ENCODE data around the gene ADORA3.

ADORA3 gene

DNA sequence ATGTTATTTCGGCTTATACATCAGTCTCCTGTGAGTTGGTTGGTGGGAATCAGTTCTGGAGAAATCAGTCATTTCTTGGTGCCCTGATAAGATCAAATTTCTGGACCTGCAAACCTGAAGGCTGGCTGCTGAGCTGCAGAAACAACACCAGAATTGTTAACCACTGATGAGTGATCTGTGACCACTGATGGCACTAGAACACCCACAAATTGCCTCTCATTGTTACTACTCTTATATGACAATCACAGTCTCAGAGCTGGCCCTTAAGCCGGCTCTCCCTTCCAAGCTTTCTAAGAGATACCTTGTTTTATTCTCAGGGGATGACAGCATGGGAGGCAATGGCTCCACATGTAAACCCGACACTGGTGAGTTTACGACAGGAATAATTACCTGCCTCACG, 27.7 kb downstream of the ADORA3 start:
- H3K9ac ChIP-seq (ENCODE audit: insufficient read length, low read depth): no peak overlapping the region
- DNase-seq (ENCODE audit: low read depth, low spot score): no peak

DNA sequence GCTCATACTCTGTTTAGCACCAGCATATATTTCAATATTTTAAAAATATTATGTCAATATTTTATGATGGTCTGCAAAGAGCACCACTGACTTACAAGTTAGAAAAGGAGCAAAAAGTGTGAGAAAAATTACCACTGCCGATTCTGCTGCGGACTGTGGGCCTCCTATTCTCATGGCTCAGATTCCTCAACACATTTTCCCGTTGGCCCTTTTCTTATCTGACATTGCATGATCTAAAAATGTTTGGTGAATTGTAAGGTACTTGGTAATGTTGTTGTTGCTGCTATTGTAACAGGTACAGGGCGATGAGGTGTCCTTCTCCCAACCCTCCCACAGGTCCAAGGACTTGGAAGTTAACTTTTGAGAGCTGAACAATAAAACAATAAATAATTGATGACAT, 28.9 kb downstream of the ADORA3 start:
- Histone ChIP-seq H3K4me1 (ENCODE audit: insufficient read depth, insufficient read length) (no peaks in the 10 kb centered on the region), H3K9me3 (ENCODE audit: insufficient read depth, low read length) (no peaks in the 10 kb centered on the region), H3K27me3 (ENCODE audit: insufficient read depth, insufficient read length) (no peaks in the 10 kb centered on the region), H3K9ac (ENCODE audit: insufficient read length, low read depth) (no peak overlapping the region), H3K4me3 (ENCODE audit: insufficient read length, low read depth) (no peak overlapping the region), H3K36me3 (ENCODE audit: insufficient read depth, insufficient read length, low read length) (peaks cover 1% of the 10 kb centered on the region)
- no peak for DNase-seq (ENCODE audit: low read depth, low spot score)
- no peak for TF ChIP-seq ZNF274 (IDR thresholded peaks at IDR 0.05; ENCODE audit: low read depth, low read length)
- no peak for TF ChIP-seq YY1 (IDR thresholded peaks at IDR 0.05; ENCODE audit: insufficient read depth, insufficient read length)
- TF ChIP-seq SUZ12 (IDR thresholded peaks at IDR 0.05; ENCODE audit: extremely low read depth, insufficient read depth, insufficient read length): no peak

More for the DNA sequence above, 27.7 kb downstream of the ADORA3 start:
- no peaks in the 10 kb centered on the region for H3K4me1 ChIP-seq (ENCODE audit: insufficient read depth, insufficient read length)
- no peaks in the 10 kb centered on the region for H3K9me3 ChIP-seq (ENCODE audit: insufficient read depth, low read length)
- H3K4me3 ChIP-seq (ENCODE audit: insufficient read length, low read depth): no peak overlapping the region
- H3K27me3 ChIP-seq (ENCODE audit: insufficient read depth, insufficient read length): no peaks in the 10 kb centered on the region
- no peak for TF ChIP-seq YY1 (IDR thresholded peaks at IDR 0.05; ENCODE audit: insufficient read depth, insufficient read length)
- TF ChIP-seq SUZ12 (IDR thresholded peaks at IDR 0.05; ENCODE audit: extremely low read depth, insufficient read depth, insufficient read length): no peak
- no peak for TF ChIP-seq ZNF274 (IDR thresholded peaks at IDR 0.05; ENCODE audit: low read depth, low read length)
- H3K36me3 ChIP-seq (ENCODE audit: insufficient read depth, insufficient read length, low read length): no peaks in the 10 kb centered on the region

- Histone ChIP-seq H3K9ac (ENCODE audit: insufficient read length, low read depth) (no peak overlapping the region), H3K4me3 (ENCODE audit: insufficient read length, low read depth) (no peak overlapping the region)
- no peak for DNase-seq (ENCODE audit: low read depth, low spot score)
Observed at GRCh38 chr1:111474106-111474505, 29.3 kb downstream of the ADORA3 start.

DNA sequence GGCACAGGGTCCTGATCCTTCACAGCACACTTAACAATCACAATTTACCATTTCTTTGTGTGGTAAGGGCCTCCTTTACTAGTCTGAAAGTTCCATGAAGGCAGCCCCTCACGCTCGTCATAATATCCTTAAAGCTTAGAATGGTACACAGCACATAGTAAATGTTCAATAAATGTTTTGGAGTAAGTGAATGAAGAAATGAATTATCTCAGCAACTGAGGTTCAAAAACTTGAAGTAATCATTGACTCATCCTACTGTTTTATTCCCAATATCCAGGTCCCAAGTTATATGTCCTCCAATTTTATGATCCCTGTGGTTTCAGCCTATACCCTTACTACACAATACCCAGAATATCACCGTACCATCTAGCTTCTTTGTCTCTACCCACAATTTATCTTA, 31.9 kb downstream of the ADORA3 start:
- H3K4me1 ChIP-seq (ENCODE audit: insufficient read depth, insufficient read length): no peaks in the 10 kb centered on the region
- TF ChIP-seq YY1 (IDR thresholded peaks at IDR 0.05; ENCODE audit: insufficient read depth, insufficient read length) (no peak), ZNF274 (IDR thresholded peaks at IDR 0.05; ENCODE audit: low read depth, low read length) (no peak), SUZ12 (IDR thresholded peaks at IDR 0.05; ENCODE audit: extremely low read depth, insufficient read depth, insufficient read length) (no peak)
- H3K9ac ChIP-seq (ENCODE audit: insufficient read length, low read depth): no peak overlapping the region
- peaks cover 11% of the 10 kb centered on the region for H3K36me3 ChIP-seq (ENCODE audit: insufficient read depth, insufficient read length, low read length)
- DNase-seq (ENCODE audit: low read depth, low spot score): no peak
- H3K27me3 ChIP-seq (ENCODE audit: insufficient read depth, insufficient read length): no peaks in the 10 kb centered on the region
- no peak overlapping the region for H3K4me3 ChIP-seq (ENCODE audit: insufficient read length, low read depth)
- H3K9me3 ChIP-seq (ENCODE audit: insufficient read depth, low read length): no peaks in the 10 kb centered on the region

More at GRCh38 chr1:111474106-111474505, 29.3 kb downstream of the ADORA3 start:
- TF ChIP-seq ZNF274 (IDR thresholded peaks at IDR 0.05; ENCODE audit: low read depth, low read length) (no peak), SUZ12 (IDR thresholded peaks at IDR 0.05; ENCODE audit: extremely low read depth, insufficient read depth, insufficient read length) (no peak), YY1 (IDR thresholded peaks at IDR 0.05; ENCODE audit: insufficient read depth, insufficient read length) (no peak)
- Histone ChIP-seq H3K9me3 (ENCODE audit: insufficient read depth, low read length) (no peaks in the 10 kb centered on the region), H3K4me1 (ENCODE audit: insufficient read depth, insufficient read length) (no peaks in the 10 kb centered on the region), H3K27me3 (ENCODE audit: insufficient read depth, insufficient read length) (no peaks in the 10 kb centered on the region), H3K36me3 (ENCODE audit: insufficient read depth, insufficient read length, low read length) (peaks cover 3% of the 10 kb centered on the region)

GRCh38 chr1:111471012-111471411, 32.4 kb downstream of the ADORA3 start:
- no peak overlapping the region for H3K4me3 ChIP-seq (ENCODE audit: insufficient read length, low read depth)
- H3K27me3 ChIP-seq (ENCODE audit: insufficient read depth, insufficient read length): no peaks in the 10 kb centered on the region
- no peak for TF ChIP-seq SUZ12 (IDR thresholded peaks at IDR 0.05; ENCODE audit: extremely low read depth, insufficient read depth, insufficient read length)
- TF ChIP-seq ZNF274 (IDR thresholded peaks at IDR 0.05; ENCODE audit: low read depth, low read length): no peak
- TF ChIP-seq YY1 (IDR thresholded peaks at IDR 0.05; ENCODE audit: insufficient read depth, insufficient read length): no peak
- H3K9me3 ChIP-seq (ENCODE audit: insufficient read depth, low read length): no peaks in the 10 kb centered on the region
- no peak overlapping the region for H3K9ac ChIP-seq (ENCODE audit: insufficient read length, low read depth)
- no peaks in the 10 kb centered on the region for H3K4me1 ChIP-seq (ENCODE audit: insufficient read depth, insufficient read length)
- H3K36me3 ChIP-seq (ENCODE audit: insufficient read depth, insufficient read length, low read length): peaks cover 11% of the 10 kb centered on the region
- DNase-seq (ENCODE audit: low read depth, low spot score): no peak

- H3K4me1 ChIP-seq (ENCODE audit: insufficient read depth, insufficient read length): no peaks in the 10 kb centered on the region
- no peak overlapping the region for H3K9ac ChIP-seq (ENCODE audit: insufficient read length, low read depth)
- TF ChIP-seq ZNF274 (IDR thresholded peaks at IDR 0.05; ENCODE audit: low read depth, low read length) (no peak), SUZ12 (IDR thresholded peaks at IDR 0.05; ENCODE audit: extremely low read depth, insufficient read depth, insufficient read length) (no peak), YY1 (IDR thresholded peaks at IDR 0.05; ENCODE audit: insufficient read depth, insufficient read length) (no peak)
- no peaks in the 10 kb centered on the region for H3K27me3 ChIP-seq (ENCODE audit: insufficient read depth, insufficient read length)
- DNase-seq (ENCODE audit: low read depth, low spot score): no peak
- no peak overlapping the region for H3K4me3 ChIP-seq (ENCODE audit: insufficient read length, low read depth)
- peaks cover 11% of the 10 kb centered on the region for H3K36me3 ChIP-seq (ENCODE audit: insufficient read depth, insufficient read length, low read length)
- H3K9me3 ChIP-seq (ENCODE audit: insufficient read depth, low read length): no peaks in the 10 kb centered on the region
Observed at GRCh38 chr1:111470596-111470995, 32.8 kb downstream of the ADORA3 start.

DNA sequence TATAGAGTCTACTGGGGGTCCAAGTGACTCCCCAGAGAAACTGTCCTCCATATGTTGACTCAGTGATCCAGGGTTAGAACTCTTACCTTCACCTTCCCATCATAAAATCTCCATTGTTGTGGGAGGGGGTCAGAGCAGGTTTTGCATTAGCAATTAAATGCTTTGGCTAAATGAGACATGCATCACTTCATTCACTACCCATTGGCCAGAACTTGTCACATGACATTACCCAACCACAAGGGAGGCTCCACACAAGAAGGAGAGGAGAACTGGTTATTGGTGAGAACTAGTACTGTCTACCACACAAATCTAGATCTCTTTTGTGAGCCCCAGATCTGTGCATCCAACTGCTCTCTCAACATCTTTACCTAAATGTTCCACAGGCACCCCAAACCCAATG, 33.9 kb downstream of the ADORA3 start:
- Histone ChIP-seq H3K9me3 (ENCODE audit: insufficient read depth, low read length) (no peaks in the 10 kb centered on the region), H3K4me3 (ENCODE audit: insufficient read length, low read depth) (no peak overlapping the region), H3K36me3 (ENCODE audit: insufficient read depth, insufficient read length, low read length) (peaks cover 11% of the 10 kb centered on the region), H3K9ac (ENCODE audit: insufficient read length, low read depth) (no peak overlapping the region), H3K4me1 (ENCODE audit: insufficient read depth, insufficient read length) (no peaks in the 10 kb centered on the region), H3K27me3 (ENCODE audit: insufficient read depth, insufficient read length) (no peaks in the 10 kb centered on the region)
- TF ChIP-seq YY1 (IDR thresholded peaks at IDR 0.05; ENCODE audit: insufficient read depth, insufficient read length) (no peak), SUZ12 (IDR thresholded peaks at IDR 0.05; ENCODE audit: extremely low read depth, insufficient read depth, insufficient read length) (no peak), ZNF274 (IDR thresholded peaks at IDR 0.05; ENCODE audit: low read depth, low read length) (no peak)
- no peak for DNase-seq (ENCODE audit: low read depth, low spot score)

All from NT2/D1 (cell line).